Heart left ventricle (tissue), 16 donors: ENCODE measurements around the gene NEB. TPM values are rescaled to one million over a fixed set of nuclear protein-coding genes. Genes with fewer than 3 reads are reported as not detected.
A peak's percentile ranks its signal among the peaks of the same experiment; 100 is the strongest.

Experiments used
- ATAC-seq, 4 donors: fragments of 200-7000 bp; cut with Tn5 transposase; one replicate each; pipeline ENCODE4 v1.9.1; 2020 to 2022; ENCODE audit warnings: moderate library complexity in 4 of 4, mild to moderate bottlenecking in 3 of 4, moderate number of reproducible peaks in 1 of 4
- DNase-seq, 5 donors: peaks; one replicate each; pipeline ENCODE4 v3.0.0-alpha.2; 2020
- H3K27ac ChIP-seq, 12 donors: fragments of 200-600 bp; sonication (generic) in 4 of 12; one replicate each; pipeline versions ENCODE4 v1.5.0 to v1.8.0; 2016 to 2022; ENCODE audit warnings: mild to moderate bottlenecking in 2 of 12
- H3K27me3 ChIP-seq, 9 donors: fragments of 200-600 bp; sonication (generic) in 2 of 9; one replicate each; pipeline versions ENCODE4 v1.5.1 to v1.8.0; 2016 to 2022; ENCODE audit warnings: mild to moderate bottlenecking in 3 of 9
- H3K36me3 ChIP-seq, 9 donors: fragments of 200-600 bp; sonication (generic) in 2 of 9; one replicate each; pipeline versions ENCODE4 v1.5.0 to v1.8.0; 2018 to 2022; ENCODE audit warnings: mild to moderate bottlenecking in 2 of 9
- H3K4me1 ChIP-seq, 12 donors: fragments of 200-600 bp; sonication (generic) in 4 of 12; one replicate each; pipeline versions ENCODE4 v1.5.0 to v1.8.0; 2016 to 2022; ENCODE audit warnings: mild to moderate bottlenecking in 3 of 12
- H3K4me3 ChIP-seq, 12 donors: fragments of 200-600 bp; sonication (generic) in 4 of 12; one replicate each; pipeline versions ENCODE4 v1.5.0 to v1.8.0; 2017 to 2022; ENCODE audit warnings: mild to moderate bottlenecking in 9 of 12, moderate library complexity in 4 of 12
- H3K9me3 ChIP-seq, 12 donors: fragments of 200-600 bp; sonication (generic) in 4 of 12; one replicate each; pipeline versions ENCODE4 v1.5.0 to v1.8.0; 2016 to 2022; ENCODE audit warnings: mild to moderate bottlenecking in 1 of 12
- CTCF ChIP-seq, 12 donors: fragments of 200-600 bp; sonication (generic) in 4 of 12; IDR thresholded peaks; one replicate each; pipeline versions ENCODE4 v1.5.0 to v1.8.0; 2018 to 2022; ENCODE audit warnings: antibody characterized with exemption in 12 of 12, mild to moderate bottlenecking in 5 of 12
- POLR2A ChIP-seq, 2 donors: fragments of 450-650 bp; IDR thresholded peaks; one replicate each; pipeline ENCODE4 v1.6.1; 2017; ENCODE audit warnings: antibody characterized with exemption in 2 of 2, mild to moderate bottlenecking in 2 of 2, moderate library complexity in 2 of 2
- WGBS, 4 donors: extraction: QIAGEN DNeasy Blood & Tissue Kit in 2 of 4; methylation state at CpG; one replicate each; pipeline versions ENCODE4 v1.1.5 to v1.1.7; 2013 to 2018; 5-methylcytosine and 5-hydroxymethylcytosine counted together
- intact Hi-C, 10 donors: fragments of 100-400 bp; cut with DNase I; formaldehyde crosslinking; loops; one replicate each; pipeline versions ENCODE4 v1.11.1 to v1.14.2; 2022
- polyA plus RNA-seq, 2 donors: library from polyadenylated mRNA; stranded (reverse); fragments of 200-250 nt; gene quantifications; one replicate each; pipeline ENCODE4 v1.2.3, GENCODE V29; 2013
- total RNA-seq, 9 donors: library from RNA; depleted of rRNA in 2 of 9; stranded (reverse); fragments of >200 nt in 2 of 9; fragmentation: NEBNext Ultra II Directional in 3 of 9; extraction: Animal tissue kit (Norgen Biotek cat#: 25700) in 3 of 9; gene quantifications; one replicate each; pipeline versions ENCODE4 v1.1.0 to v1.2.4, GENCODE V29; 2016 to 2023
- donor health status: ischemic (EF 13 %, LVEDD 7.1; RV severe dilation, severe dysfunction).
- donor health status: healthy with polysubstance abuse.
- donor health status: DM: no; HTN: yes; CAD: no.
- donor health status: DM: no; HTN: no; CAD: no.
- donor health status: ischemic (EF 25% LVEDD 6.9; RV normal size, moderate dysfunction).
- donor health status: ischemic (EF 25% LVEDD 5.7; RV mildly dilated, moderate dysfunction).
- donor health status: healthy.
- donor health status: DM: yes; HTN: yes; CAD: no.
- donor health status: ischemic (EF 35%, LVEDD 5.7; RV mildly dilated, moderate dysfunction).
- donor health status: nonischemic (EF 11% LVEDD 7.7; RV severe dilation, severe dysfunction).
- donor health status: DM: yes; HTN: yes; CAD: no.
- donor health status: PGD.
- donor health status: ischemic (EF 29% LVEDD 5.4; RV normal size, mild dysfunction).
- donor health status: nonischemic (EF 23%, LVEDD 6.1; RV moderate dilation, normal function).

NEB gene
- total and polyA plus RNA-seq, 11 donors: 0.43 to 23.9 (median 3.0) TPM

- TF ChIP-seq CTCF (IDR thresholded peaks at IDR 0.05): no peak
- TF ChIP-seq POLR2A (IDR thresholded peaks at IDR 0.05): no peak
- H3K9me3 ChIP-seq: peaks cover 0 to 15% (median 4%) of the 10 kb centered on the region in 12 donors
- H3K27me3 ChIP-seq: no peaks in the 10 kb centered on the region
- DNase-seq (peak in 3 of 5 donors; percentile 13 to 32 (median 22)), ATAC-seq (peak; percentile 59 to 83 (median 67))
- H3K4me1 ChIP-seq: peaks cover 0 to 30% (median 8%) of the 10 kb centered on the region in 12 donors
- intact Hi-C loops: no loop called here
- H3K27ac ChIP-seq: peak overlapping the region in 4 of 12 donors; percentile 10 to 76 (median 25)
- WGBS, 4 donors: 55 to 60% (median 56%) methylated on average over 8 of the region's 8 CpGs
- H3K4me3 ChIP-seq: peak overlapping the region in 1 of 12 donors; percentile 30
- H3K36me3 ChIP-seq: no peaks in the 10 kb centered on the region
Measured at GRCh38 chr2:151637271-151637781, 97.0 kb downstream of the NEB start.

- Histone ChIP-seq H3K4me1 (peaks cover 0 to 30% (median 8%) of the 10 kb centered on the region in 12 donors), H3K9me3 (peaks cover 0 to 15% (median 4%) of the 10 kb centered on the region in 12 donors), H3K27me3 (no peaks in the 10 kb centered on the region), H3K4me3 (no peak overlapping the region), H3K36me3 (no peaks in the 10 kb centered on the region), H3K27ac (no peak overlapping the region)
- no peak for DNase-seq
- no peak for TF ChIP-seq CTCF (IDR thresholded peaks at IDR 0.05)
- intact Hi-C loops: no loop called here
- ATAC-seq: no peak
- WGBS, 4 donors: 94 to 98% (median 98%) methylated on average over 4 of the region's 4 CpGs
Measured at GRCh38 chr2:151634736-151635467, 99.4 kb downstream of the NEB start.

GRCh38 chr2:151632993-151633565 is 101.2 kb downstream of the NEB start:
- ATAC-seq (no peak), DNase-seq (no peak)
- H3K27ac ChIP-seq: no peak overlapping the region
- H3K36me3 ChIP-seq: no peaks in the 10 kb centered on the region
- no peak for TF ChIP-seq POLR2A (IDR thresholded peaks at IDR 0.05)
- TF ChIP-seq CTCF (IDR thresholded peaks at IDR 0.05): peak in 7 of 12 donors; percentile 15 to 36 (median 24)
- WGBS, 4 donors: 33 to 45% (median 40%) methylated on average over 1 of the region's 1 CpG
- H3K4me3 ChIP-seq: no peak overlapping the region
- H3K9me3 ChIP-seq: peaks cover 0 to 15% (median 4%) of the 10 kb centered on the region in 12 donors
- intact Hi-C loops: no loop called here
- no peaks in the 10 kb centered on the region for H3K27me3 ChIP-seq
- peaks cover 0 to 15% (median 5%) of the 10 kb centered on the region in 12 donors for H3K4me1 ChIP-seq

- no peak for ATAC-seq
- H3K27me3 ChIP-seq: no peaks in the 10 kb centered on the region
- no peak for TF ChIP-seq CTCF (IDR thresholded peaks at IDR 0.05)
- no peak for TF ChIP-seq POLR2A (IDR thresholded peaks at IDR 0.05)
- H3K36me3 ChIP-seq: no peaks in the 10 kb centered on the region
- H3K9me3 ChIP-seq: peaks cover 0 to 11% (median 4%) of the 10 kb centered on the region in 12 donors
- intact Hi-C loops: no loop called here
- no peak overlapping the region for H3K4me3 ChIP-seq
- no peak overlapping the region for H3K27ac ChIP-seq
- DNase-seq: no peak
- H3K4me1 ChIP-seq: no peaks in the 10 kb centered on the region
- WGBS, 4 donors: 66 to 84% (median 70%) methylated on average over 1 of the region's 1 CpG
Measured at GRCh38 chr2:151630372-151630771, 103.9 kb downstream of the NEB start.
